Stimulated activated CD4-positive, alpha-beta T cell treated with anti-CD3 and anti-CD28 coated beads, Interleukin-2, amount 100 ng/mL, for 4 hours (primary cell): ENCODE results near the gene FASTK.

Experiments
- DNase-seq: peaks from one replicate; pipeline ENCODE4 v3.0.0-alpha.2; 2020; ENCODE audit warnings: low read depth

Gene FASTK, protein sequence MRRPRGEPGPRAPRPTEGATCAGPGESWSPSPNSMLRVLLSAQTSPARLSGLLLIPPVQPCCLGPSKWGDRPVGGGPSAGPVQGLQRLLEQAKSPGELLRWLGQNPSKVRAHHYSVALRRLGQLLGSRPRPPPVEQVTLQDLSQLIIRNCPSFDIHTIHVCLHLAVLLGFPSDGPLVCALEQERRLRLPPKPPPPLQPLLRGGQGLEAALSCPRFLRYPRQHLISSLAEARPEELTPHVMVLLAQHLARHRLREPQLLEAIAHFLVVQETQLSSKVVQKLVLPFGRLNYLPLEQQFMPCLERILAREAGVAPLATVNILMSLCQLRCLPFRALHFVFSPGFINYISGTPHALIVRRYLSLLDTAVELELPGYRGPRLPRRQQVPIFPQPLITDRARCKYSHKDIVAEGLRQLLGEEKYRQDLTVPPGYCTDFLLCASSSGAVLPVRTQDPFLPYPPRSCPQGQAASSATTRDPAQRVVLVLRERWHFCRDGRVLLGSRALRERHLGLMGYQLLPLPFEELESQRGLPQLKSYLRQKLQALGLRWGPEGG

GRCh38 chr7:151080522-151081169 is at the start of gene FASTK:
Gene FASTK (minus strand): TSS chr7:151080809. CDS start chr7:151080766, 43 bp downstream.
- peak; percentile 83 for DNase-seq

DNA sequence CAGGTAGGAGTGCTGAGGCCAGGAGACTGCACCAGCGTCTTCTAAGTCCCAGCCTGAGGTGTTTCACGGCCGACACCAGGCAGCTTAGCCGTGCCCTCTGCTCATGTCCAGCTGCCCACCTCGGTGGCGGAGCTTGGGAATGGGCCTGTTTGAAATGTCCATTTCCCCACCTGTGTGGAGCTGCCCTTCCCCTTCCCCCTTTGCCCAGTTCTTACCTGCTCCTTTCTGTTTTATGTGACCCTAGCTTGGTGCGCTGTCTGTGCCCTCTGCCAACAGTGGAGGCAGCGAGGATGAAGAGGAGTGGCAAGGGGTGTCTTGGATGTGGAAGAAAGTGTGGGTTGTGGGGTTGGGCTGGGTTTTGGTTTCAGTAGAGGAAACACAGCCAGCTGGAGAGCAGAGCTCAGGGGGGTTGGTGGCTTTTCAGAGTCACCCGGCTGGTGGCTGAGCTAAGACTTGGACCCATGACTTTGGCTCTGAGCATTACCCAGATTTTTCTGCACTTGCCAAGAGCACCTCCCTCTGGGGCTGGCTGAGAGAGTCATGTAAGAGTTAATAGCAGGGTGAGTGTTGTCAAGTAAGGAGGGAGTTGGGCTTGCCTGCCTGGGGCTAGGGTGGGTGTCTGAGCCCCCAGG is 49.5 kb upstream of the FASTK start:
- no peak for DNase-seq

DNA sequence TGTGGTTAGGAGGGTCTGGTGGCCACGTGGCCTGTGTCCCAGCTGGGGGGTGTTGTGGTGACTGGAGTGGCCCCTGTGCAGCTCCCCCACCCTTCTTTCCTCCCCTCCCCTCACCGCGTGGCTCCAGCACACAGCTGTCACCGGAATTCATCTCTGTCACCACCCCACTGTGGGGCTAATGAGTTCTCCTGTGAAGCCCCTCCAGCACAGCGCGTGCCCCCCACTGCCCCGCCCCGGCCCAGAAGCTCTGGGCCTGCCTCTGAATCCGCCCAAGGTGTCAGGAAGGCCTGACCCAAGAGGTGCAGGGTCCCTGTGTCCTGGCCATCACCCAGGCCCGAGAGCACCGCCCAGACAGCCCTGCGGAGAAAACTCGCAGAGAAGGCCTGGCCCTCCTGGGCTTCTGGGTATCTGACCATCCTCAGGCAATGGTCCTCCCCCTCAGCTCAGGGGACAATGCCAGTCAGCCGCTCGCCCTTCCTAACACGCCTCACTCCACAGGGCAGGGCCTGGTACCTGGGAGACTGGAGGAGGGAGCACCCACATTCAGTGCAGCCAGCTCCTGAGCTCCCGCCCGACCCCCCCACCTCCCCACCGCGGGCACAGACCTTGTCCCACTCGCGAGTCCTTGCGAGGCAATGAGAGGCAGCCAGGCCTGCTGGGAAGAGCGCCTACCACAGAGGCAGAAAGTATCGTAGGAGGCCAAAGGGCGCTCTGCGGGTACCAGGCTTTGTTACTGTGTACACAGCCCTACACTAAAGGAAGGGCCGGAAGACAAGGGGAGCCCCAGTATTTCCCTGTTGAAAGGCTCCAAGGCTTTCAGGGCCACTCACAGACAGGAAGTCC is 48.7 kb upstream of the FASTK start:
- no peak for DNase-seq

- DNase-seq = no peak
These were observed 48.1 kb upstream of the FASTK start for GRCh38 chr7:151128716-151129115.

DNA sequence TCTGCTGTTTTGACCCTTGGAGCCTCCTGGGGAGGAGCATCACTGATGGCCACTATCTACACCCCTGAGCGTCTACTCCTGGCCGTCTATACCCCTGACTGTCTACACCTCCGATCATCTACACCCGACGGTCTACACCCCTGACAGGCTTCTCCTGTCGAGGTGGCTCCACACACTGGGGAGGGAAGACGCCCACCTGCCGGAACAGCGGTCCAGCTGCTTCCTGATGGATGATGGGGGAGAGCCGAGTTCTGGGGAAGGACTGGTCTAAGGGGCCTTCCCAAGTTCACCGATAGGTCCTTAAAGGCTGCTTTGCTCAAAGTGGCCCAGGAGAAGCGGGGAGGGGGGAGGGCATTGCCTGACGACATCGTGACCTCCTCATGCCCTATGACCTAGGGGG is 47.5 kb upstream of the FASTK start:
- no peak for DNase-seq

- DNase-seq = no peak
These were observed 46.0 kb upstream of the FASTK start for GRCh38 chr7:151126491-151127137.

DNA sequence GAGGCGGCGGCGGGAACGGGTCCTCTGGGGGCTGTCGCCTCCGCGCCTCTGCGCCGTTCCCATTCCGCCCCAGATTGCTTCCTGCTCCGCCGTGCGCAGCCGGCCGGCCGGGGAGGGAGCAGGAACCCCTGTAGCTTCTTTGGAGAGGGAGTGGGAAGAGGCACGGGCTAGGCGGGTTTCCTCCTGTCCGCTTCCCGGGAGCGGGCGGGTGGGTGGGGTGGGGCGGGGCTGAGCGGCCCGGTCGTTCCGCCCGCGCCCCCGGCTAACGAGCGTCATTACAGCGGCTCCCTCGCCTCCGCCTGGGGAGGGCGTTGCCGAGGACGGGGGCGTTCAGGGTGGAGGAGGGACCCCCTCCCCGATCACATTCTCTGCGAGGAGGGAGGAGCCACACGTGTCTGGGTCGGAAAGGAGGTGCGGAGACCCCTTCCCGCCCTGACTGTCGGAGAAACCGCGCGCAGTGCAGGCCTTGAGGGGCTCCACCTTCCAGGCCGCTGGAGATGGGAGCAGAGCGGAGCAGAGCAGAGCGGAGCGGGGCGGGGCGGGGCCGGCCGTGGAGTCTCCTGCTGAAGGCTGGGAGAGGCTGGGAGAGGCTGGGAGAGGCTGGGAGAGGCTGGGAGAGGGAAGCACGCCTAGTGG is 45.4 kb upstream of the FASTK start:
- DNase-seq = no peak

DNA sequence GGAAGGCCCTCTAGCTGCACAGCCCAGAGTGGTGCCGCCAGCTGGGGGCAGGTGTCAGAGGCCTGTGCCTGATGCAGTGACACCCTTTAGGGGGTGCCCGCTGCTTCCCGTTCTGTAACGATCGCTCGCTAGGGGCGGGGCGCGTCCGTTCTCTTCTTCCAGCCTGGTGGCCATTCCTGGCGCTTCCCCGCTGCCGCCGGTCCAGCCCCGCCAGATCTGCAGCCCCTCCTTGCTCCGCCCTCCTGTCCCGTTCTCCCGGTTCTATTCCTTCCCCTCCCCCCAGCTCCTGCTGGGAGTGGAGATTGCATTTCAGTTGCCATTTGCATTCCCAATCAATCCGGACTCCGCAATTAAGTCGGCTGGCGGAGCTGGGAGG is 44.8 kb upstream of the FASTK start:
- DNase-seq = no peak

DNA sequence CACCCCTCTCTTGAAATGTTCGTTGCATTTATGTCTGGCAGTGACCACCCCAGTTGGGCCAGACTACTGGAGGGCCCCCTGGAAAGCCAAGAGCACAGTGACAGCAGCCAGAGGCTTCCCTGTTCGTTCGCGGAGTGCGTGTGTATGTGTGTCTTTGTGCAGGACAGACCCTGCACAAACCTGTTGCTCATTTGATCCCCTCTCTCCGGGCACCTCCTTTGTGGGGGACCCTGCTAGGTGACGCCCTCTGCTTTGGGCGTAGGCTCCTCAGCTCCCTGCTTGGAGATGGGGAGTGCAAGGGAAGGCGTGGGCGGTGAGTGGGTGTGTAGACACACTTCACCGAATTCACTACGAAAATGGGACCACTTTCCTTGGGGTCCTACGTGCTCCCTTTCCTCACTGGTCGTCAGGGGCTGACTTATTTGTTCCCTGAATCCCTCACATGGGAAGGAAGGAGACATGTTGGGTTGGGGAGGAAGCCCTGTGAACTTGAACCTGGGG is 44.3 kb upstream of the FASTK start:
- no peak for DNase-seq

DNA sequence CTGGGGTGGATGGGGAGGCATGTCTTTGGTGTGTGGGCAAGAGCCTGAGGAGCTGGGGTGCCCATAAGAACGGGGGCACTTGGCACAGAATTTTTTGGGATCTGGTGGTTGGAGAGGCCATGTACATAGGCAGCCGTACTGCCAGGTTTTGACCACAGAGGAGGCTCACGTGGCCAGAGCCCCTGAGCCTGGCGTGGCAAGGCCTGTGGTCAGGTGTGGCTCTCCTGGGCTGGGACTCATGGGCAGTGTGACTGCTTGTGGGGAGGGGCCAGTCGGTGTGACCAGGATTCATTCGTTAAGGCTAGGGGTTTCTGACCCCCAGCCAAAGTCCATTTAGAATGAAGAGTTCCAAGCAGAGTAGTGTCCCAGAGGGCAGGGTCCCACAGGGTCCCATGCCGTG is 43.9 kb upstream of the FASTK start:
- no peak for DNase-seq

DNA sequence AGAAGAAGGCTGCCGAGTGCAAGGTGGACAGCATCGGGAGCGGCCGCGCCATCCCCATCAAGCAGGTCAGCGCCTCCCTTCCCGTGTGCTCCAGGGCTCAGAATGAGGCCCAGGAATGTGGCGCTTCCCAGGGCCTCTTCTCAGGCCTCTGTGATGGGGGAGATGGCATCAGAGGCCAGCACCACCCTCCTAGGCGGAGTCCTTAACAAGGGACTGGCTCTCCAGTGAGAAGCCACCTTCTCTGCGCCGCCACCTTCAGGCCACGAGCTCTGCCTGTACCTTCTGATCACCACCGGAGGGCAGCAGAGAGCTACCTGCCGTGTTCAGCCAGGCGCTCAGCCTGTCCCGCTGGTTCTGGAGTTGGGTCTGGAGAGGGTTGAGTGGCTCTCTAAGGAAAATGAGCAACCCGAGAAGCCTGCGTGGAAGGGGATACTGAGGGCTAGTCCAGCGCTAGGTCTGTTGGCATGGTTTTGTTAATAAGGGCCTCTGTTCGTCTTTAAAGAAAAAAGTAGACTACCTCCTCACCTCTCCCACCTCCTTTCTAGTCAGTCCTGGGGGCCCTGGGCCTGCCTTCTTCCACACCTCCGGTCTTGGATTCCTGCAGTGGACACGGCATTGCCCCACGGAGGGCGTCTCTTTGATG is 43.3 kb upstream of the FASTK start:
- peak; percentile 70 for DNase-seq

- DNase-seq = no peak
These were observed 42.7 kb upstream of the FASTK start for GRCh38 chr7:151123158-151123821.

DNA sequence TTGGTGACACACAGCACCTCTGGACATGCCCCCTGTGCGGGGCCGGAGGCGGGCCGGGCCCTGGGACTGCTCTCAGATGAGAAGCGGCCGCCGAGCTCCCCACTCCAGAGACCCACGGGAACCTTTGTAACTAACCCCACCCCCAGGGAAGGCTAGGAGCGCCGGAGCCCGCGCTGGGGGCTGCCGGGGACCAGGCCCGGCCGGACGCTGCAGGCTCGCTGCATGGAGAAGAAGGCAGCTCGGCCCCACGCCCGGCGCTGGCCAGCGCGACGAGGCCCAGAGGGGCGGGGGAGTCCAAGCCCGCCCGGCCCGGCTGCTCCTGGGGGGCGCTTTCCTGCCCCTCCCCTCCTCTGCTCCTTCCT is 42.2 kb upstream of the FASTK start:
- DNase-seq = no peak

- no peak for DNase-seq
These were observed 41.7 kb upstream of the FASTK start for GRCh38 chr7:151122276-151122675.

- no peak for DNase-seq
These were observed 41.0 kb upstream of the FASTK start for GRCh38 chr7:151121380-151122170.

DNA sequence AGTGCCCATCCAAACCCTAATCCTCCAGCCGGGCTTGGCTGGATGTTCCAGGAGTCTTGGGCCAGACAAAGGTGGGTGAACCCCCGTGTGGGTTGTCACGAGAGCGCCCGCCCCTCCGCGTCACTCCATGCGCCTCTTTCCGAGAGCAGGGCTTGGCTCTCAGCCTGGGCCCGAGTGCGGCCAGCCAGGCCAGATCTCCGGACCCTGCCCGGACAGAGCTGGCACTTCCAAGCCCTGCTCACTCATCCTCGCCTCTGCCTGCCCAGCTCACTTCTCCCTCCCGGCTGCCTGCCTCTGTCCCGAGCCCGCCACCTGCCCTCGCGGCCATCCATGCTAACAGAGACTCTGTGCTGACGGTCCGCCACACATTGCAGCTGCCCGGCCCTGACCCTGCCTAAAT is 40.3 kb upstream of the FASTK start:
- no peak for DNase-seq

- DNase-seq = no peak
These were observed 39.3 kb upstream of the FASTK start for GRCh38 chr7:151119902-151120301.

DNA sequence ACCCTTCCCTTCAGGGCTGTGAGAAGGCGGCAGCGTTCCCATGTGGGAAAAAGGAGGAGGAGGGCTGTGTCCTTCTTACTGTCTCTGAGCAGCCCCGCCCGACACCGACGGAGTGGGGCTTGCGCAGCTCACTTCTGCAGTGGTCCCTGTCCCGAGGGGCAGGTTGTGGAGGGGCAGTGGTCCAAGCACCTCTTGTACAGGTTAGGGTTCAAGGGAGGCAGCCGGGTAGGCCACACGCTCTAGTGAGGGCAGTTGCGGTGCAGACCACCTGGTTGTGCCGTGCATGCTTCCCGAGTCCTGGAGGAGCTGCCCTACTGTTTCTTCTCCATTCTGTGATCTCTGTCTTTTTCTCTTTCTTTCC is 38.4 kb upstream of the FASTK start:
- DNase-seq = no peak
